ENCODE measurements around the gene JPH2. TPM values are rescaled to one million over a fixed set of nuclear protein-coding genes. Genes with fewer than 3 reads are reported as not detected.
"Not testable (repeated sequence)": the region's sequence is repeated elsewhere in the genome, so short reads cannot be mapped to it uniquely, and the experiment has no call there.

Gene JPH2
- total RNA-seq, 1 donor from 2014 or later, result 0.58 TPM

GRCh38 chr20:44159711-44160110, 27.3 kb downstream of the JPH2 start:
- no peak for DNase-seq (ENCODE audit: extremely low read depth, low read depth, low spot score)

- no peak for DNase-seq (ENCODE audit: extremely low read depth, low read depth, low spot score)
These were observed 27.9 kb downstream of the JPH2 start for GRCh38 chr20:44159125-44159524.

DNA sequence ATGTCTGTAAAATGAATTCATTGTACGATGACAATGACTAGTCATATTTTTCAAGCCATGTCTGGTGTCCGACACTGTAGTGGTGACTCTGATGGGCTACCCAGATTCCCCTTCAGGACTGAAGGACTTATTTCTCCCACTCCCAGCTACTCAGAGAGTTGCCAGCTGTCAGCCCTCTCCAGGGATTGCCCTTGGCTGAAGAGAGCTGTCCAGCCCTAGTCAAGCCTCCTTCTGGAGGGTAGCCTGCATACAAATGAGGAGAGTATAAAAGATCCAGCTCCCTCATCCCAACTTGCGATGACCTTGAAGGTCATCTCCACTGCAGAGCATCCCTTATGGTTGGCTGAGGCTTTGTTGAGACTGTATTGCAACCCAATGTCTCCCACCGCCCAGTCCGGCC, 29.9 kb downstream of the JPH2 start:
- no peak for DNase-seq (ENCODE audit: extremely low read depth, low read depth, low spot score)

DNA sequence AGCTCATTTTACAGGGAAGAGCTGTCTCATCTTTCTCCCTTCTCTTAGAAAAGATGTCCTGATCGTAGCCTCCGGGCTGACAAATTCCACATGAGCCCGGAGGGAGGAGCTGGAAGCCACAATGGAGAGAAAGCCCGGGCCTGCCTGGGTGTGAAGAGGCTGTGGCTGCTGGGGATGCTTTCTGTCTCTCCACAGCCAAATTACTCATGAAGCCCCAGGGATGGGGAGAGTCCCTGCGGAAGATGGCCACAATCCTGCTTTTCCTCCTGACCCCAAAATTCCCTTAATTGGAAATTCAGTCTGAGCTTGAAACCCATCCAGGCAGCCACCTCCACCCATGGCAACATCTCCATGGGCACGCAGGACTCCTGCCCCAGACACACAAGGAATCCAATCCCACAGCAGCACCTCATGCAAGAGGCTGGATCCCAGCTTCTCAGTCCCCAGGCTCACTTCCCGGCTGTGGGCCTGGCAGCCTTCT, 32.4 kb downstream of the JPH2 start:
- no peak for DNase-seq (ENCODE audit: extremely low read depth, low read depth, low spot score)

GRCh38 chr20:44153636-44154043, 33.3 kb downstream of the JPH2 start:
- no peak for DNase-seq (ENCODE audit: extremely low read depth, low read depth, low spot score)

GRCh38 chr20:44151621-44152416, 35.2 kb downstream of the JPH2 start:
- DNase-seq (ENCODE audit: extremely low read depth, low read depth, low spot score), result no peak

DNA sequence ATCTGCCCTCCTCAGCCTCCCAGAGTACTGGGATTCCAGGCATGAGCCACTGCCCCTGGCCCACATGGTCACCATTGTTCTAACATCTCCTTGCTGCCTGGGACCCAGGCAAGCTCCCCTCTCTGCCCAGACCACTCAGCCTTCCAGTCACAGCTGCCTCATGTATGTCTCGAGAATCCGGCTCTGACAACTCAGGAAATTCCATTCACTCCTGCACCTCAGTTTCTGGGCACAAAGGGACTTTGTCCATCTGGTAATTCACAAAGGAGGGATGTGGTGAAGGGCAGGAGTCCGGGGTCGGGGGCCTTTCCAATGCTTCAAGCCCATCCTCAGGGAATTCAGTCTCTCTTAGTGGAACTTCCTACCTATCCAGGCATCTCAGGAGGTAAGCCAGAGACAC, 40.7 kb downstream of the JPH2 start:
- DNase-seq (ENCODE audit: extremely low read depth, low read depth, low spot score), result no peak

DNA sequence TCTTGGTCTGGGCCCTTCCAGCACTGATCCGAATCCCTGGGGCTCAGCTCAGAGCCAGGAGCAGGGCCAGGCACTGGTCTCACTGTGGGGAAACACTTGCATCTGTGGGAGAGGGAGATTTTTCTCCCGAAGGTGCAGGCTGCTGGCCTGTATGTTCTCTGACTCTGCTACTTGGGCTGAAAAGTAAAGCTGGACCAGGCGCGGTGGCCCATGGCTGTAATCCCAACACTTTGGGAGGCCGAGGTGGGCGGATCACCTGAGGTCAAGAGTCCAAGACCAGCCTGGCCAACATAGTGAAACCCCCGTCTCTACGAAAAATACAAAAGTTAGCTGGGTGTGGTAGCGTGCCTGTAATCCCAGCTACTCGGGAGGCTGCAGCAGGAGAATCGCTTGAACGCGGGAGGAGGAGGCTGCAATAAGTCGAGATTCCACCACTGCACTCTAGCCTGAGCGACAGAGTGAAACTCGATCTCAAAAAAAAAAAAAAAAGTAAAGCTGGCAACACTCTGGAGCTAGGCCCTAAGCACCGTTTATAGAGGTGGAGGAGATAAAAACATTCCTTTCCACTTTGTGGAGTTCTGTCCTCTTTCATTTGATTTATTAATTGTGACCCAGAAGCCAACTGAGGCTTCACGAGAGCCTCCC, 41.7 kb downstream of the JPH2 start:
- DNase-seq (ENCODE audit: extremely low read depth, low read depth, low spot score), result no peak

GRCh38 chr20:44143936-44144335, 43.1 kb downstream of the JPH2 start:
- DNase-seq (ENCODE audit: extremely low read depth, low read depth, low spot score), result no peak

DNA sequence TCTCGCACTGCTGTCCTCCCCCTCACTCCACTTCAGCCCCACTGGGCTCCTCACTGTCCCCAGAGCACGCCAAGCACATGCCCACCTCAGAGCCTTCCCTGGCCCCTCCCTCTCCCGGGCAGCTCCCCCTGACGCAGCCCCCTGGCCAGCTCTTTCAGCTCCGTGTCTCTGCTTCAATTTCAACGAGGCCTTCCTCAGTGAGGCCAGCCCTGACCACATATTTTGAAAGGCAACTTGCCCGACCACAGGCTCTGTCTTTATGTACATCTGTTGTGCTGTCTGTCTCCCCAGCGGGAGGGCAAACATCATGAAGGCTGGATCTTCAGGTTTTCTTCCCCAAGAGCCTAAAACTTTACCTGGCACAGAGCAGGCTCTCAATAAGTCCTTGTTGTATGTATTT, 44.6 kb downstream of the JPH2 start:
- DNase-seq (ENCODE audit: extremely low read depth, low read depth, low spot score), result no peak

GRCh38 chr20:44141873-44142272, 45.1 kb downstream of the JPH2 start:
- no peak for DNase-seq (ENCODE audit: extremely low read depth, low read depth, low spot score)

- no peak for DNase-seq (ENCODE audit: extremely low read depth, low read depth, low spot score)
These were observed 48.1 kb downstream of the JPH2 start for GRCh38 chr20:44138867-44139266.

DNA sequence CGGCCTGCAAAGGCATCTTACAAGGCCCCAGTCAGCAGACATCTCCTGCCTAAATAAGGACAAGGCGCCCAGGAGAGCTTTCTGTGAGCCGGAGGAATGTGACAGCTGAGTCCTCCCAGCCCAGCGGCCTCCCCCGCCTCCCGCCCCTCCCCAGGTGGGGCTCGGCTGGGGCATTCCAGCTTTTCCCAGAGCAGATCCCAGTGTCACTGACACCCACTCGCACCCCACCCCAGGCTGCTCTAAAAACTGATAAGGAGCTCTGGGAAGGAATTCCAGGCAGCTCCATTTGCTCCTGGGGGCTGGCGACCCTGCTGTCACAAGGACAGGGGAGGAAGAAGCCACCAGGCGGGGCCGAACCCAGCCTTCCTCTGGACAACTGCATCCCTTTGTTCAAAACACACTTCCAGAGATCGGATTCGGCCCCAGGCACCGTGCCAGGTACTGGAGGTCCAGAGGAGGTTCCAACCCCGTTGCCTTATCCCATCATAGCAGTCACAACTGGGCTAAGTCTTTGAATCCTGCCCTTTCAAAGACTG, 49.7 kb downstream of the JPH2 start:
- DNase-seq (ENCODE audit: extremely low read depth, low read depth, low spot score), result no peak

DNA sequence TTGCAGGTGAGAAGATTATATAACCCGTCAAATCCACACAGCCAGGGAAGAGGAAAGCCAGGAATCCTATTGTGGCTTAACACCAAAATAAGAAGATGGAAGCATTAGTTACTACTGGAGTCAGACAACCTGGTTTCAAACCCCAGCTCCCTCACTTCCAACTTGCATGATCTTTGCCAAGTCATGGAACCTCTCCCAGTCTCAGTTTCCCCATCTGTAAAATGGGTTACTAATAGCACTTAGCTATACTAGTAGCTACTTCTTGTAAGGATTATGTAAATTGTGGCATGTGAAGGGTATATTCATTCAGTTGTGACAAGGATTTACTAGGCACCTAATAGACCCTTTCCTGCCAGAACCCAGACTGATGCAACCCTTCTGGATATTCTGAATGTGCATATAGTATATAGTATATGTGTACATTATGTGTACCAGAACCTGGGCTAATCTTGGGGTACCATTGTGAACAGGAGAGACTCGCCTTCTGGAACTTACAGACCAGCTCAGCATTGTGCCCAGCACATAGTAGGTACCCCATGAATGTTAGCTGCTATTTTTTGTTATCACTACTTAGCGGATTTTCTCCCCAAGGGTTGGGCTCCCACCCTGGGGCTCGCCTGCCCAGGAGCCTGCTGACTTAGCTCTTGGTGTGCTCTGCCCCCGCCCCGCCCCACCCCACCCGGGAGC, 50.3 kb downstream of the JPH2 start:
- no peak for DNase-seq (ENCODE audit: extremely low read depth, low read depth, low spot score)

- DNase-seq (ENCODE audit: extremely low read depth, low read depth, low spot score), result no peak
These were observed 51.4 kb downstream of the JPH2 start for GRCh38 chr20:44135417-44136204.

DNA sequence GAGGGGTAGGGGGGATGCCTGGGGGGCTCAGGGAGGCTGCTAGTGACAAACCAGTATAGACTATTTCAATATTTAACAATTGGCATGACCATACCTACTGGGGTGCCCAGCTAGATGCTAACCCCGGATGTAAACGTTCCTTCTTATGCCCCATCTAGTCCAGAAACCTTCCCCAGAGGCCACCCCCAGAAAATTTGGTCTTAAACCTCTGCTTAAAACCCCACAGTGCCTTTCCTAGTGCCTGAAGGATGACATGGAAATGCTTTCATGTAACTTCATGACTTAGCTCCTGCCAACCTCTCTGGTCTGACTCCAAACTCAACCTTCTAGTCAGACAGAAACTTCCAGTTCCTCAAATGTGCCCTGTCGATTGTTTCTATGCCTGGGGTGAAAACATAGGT, 52.0 kb downstream of the JPH2 start:
- DNase-seq (ENCODE audit: extremely low read depth, low read depth, low spot score), result no peak

DNA sequence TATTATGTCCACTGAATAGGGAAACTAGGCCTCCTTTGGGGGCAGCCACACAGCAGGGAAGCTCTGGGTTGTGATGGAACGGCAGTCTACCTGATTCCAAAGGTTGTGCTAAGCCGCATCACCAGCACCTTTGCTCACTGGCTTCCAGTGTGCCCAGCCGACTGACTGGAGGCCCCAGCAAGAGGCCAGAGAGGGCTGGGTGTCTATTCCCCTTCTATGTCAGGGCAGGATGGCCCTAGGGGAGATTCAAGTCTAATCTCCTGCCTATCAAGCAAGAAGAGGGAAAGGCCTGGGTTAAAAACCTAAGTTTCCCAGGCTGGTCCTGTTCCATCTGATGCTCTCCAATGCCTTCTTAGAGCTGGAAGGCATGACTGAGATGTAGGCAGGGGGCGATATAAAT, 53.6 kb downstream of the JPH2 start:
- DNase-seq (ENCODE audit: extremely low read depth, low read depth, low spot score), result no peak

DNA sequence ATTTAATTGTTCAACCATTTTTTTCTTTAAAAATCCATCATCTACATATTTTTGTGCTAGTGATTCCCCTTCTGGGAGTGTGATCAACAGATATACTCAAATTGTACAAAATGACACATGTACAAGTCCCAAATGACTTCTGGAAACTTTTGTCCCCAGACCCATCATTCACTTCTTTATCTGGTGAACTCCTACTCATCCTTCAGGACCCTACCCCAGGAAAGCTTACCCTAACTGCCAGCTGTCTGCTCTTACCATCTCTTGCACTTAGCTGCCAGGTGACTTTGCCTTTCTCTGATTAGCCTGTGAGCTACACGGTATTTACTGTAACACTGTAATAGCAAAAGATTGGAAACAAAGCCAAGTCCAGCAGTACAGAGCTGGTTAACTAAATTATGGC, 55.3 kb downstream of the JPH2 start:
- no peak for DNase-seq (ENCODE audit: extremely low read depth, low read depth, low spot score)

DNA sequence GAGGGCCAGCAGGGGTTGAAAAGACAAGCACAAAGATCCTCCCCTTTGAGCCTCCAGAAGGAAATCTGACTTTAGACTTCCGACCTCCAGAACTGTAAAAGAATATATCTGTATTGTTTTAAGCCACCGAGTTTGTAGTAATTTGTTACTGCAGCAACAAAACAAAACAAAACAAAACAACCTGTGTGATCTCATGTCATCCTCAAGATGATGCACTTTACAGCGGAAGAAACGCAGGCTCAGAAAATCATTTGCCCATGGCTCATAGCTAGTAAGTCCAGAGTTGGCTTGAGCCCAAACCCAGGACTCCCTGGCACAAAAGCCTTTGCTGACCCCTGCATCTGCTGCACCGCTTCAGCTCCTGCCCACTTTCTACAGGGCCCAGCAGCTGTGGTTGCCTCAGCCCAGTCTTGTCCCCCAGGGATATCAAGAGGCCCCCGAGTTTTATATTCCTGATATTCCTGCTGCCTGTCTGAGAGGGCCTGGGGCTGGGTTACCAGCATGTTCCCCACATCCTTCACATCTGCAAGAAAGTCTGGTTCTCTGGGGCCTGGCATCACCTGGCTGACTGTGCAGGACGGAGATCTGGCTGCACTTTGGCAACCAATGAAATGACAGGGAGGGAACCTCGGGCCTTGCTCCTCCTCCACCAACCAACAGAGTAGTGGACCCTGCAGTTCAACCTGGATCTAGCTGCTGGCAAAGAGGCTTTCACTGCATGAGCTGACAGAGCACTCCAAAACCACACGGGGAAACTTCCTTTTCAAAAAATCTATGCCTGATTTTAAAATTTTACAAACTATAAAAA, 56.9 kb downstream of the JPH2 start:
- DNase-seq (ENCODE audit: extremely low read depth, low read depth, low spot score), result no peak

DNA sequence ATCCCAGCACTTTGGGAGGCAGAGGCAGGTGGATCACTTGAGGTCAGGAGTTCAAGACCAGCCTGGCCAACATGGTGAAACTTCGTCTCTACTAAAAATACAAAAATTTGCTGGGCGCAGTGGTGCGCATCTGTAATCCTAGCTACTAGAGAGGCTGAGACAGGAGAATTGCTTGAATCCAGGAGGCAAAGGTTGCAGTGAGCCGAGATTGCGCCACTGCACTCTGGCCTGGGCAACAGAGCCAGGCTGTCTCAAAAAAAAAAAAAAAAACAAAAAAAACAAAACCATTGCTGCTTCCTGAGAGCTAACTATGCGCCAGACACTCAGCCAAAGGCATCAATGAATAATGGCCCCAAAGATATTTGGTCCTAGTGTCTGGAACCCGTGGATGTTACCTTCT, 57.7 kb downstream of the JPH2 start:
- not testable (repeated sequence) for DNase-seq (ENCODE audit: extremely low read depth, low read depth, low spot score)
